PFSK-1 (cell line): ENCODE data around the gene NOXO1.

Experiments used
- FOXP2 ChIP-seq: optimal IDR thresholded peaks from 2 replicates; pipeline ENCODE3; 2011; ENCODE audit warnings: borderline replicate concordance, control low read depth, inconsistent platforms; ENCODE audit not compliant: insufficient read depth; ENCODE audit errors: extremely low read length, extremely low read depth
- POLR2AphosphoS5 ChIP-seq: IDR thresholded peaks from 2 replicates; pipeline ENCODE4 v1.6.1; 2012; ENCODE audit warnings: low read depth, mild to moderate bottlenecking, control low read depth, low read length, moderate library complexity
- REST ChIP-seq, 2 experiments: IDR thresholded peaks; 2 replicates each; pipeline versions ENCODE4 v1.6.1 to v1.8.0; 2011 to 2012; ENCODE audit warnings: low read depth in 2 of 2, low read length in 2 of 2, control low read depth in 1 of 2, inconsistent platforms in 1 of 2, mild to moderate bottlenecking in 1 of 2, moderate library complexity in 1 of 2; ENCODE audit not compliant: insufficient read depth in 1 of 2
- SIN3A ChIP-seq: IDR thresholded peaks from 2 replicates; pipeline ENCODE4 v1.6.1; 2012; ENCODE audit warnings: mild to moderate bottlenecking, low read length, moderate library complexity, borderline replicate concordance; ENCODE audit not compliant: insufficient read depth
- TAF1 ChIP-seq: IDR thresholded peaks from 2 replicates; pipeline ENCODE4 v1.6.1; 2012; ENCODE audit warnings: low read length, control low read depth, borderline replicate concordance; ENCODE audit not compliant: insufficient read depth

GRCh38 chr16:1975432-1976215 lies 5.6 kb downstream of the NOXO1 start:
- no peak for TF ChIP-seq SIN3A
- TF ChIP-seq REST (IDR thresholded peaks at IDR 0.05; ENCODE audit: insufficient read depth in 1 of 2, low read depth in 2 of 2, low read length in 2 of 2) = no peak
- no peak for TF ChIP-seq TAF1
- TF ChIP-seq POLR2AphosphoS5 = no peak
- TF ChIP-seq FOXP2 = no peak
